Activated T-helper 1 cell treated with anti-CD3 and anti-CD28 coated beads, Interleukin-2, amount 50 U/mL, for 16 hours (primary cell): ENCODE results near the gene SP3.

ENCODE experiments used
- DNase-seq, 2 donors: peaks; one replicate each; pipeline ENCODE4 v3.0.0-alpha.2; 2020; ENCODE audit warnings: low read depth in 1 of 2, low spot score in 1 of 2

SP3 gene

GRCh38 chr2:173860082-173860481 is 105.1 kb downstream of the SP3 start:
- DNase-seq: no peak

- DNase-seq: no peak
These were observed 106.9 kb downstream of the SP3 start for GRCh38 chr2:173858291-173858731.
